ENCODE data around the gene LPIN2. TPM values are rescaled to one million over a fixed set of nuclear protein-coding genes. Genes with fewer than 3 reads are reported as not detected.
A peak's percentile ranks its signal among the peaks of the same experiment; 100 is the strongest.
"Not testable (repeated sequence)": the region's sequence is repeated elsewhere in the genome, so short reads cannot be mapped to it uniquely, and the experiment has no call there.

Gene LPIN2
- total RNA-seq, 1 donor from 2014 or later, result 26.1 TPM

GRCh38 chr18:3025544-3025943 is 12.6 kb upstream of the LPIN2 start:
- Mint-ChIP-seq H3K4me1 (ENCODE audit: unreplicated experiment) (peaks cover 15% of the 10 kb centered on the region), H3K4me3 (ENCODE audit: unreplicated experiment) (no peak overlapping the region), H3K36me3 (ENCODE audit: low read depth, unreplicated experiment) (no peaks in the 10 kb centered on the region), H3K27ac (ENCODE audit: unreplicated experiment) (no peak overlapping the region), H3K9me3 (ENCODE audit: unreplicated experiment) (no peaks in the 10 kb centered on the region), H3K27me3 (ENCODE audit: unreplicated experiment) (peaks cover 6% of the 10 kb centered on the region)
- TF ChIP-seq, protein P1, sequence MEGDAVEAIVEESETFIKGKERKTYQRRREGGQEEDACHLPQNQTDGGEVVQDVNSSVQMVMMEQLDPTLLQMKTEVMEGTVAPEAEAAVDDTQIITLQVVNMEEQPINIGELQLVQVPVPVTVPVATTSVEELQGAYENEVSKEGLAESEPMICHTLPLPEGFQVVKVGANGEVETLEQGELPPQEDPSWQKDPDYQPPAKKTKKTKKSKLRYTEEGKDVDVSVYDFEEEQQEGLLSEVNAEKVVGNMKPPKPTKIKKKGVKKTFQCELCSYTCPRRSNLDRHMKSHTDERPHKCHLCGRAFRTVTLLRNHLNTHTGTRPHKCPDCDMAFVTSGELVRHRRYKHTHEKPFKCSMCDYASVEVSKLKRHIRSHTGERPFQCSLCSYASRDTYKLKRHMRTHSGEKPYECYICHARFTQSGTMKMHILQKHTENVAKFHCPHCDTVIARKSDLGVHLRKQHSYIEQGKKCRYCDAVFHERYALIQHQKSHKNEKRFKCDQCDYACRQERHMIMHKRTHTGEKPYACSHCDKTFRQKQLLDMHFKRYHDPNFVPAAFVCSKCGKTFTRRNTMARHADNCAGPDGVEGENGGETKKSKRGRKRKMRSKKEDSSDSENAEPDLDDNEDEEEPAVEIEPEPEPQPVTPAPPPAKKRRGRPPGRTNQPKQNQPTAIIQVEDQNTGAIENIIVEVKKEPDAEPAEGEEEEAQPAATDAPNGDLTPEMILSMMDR (IDR thresholded peaks at IDR 0.05; ENCODE audit: unreplicated experiment), result no peak
- DNase-seq (ENCODE audit: low spot score), result no peak

GRCh38 chr18:3023603-3024002 is 10.7 kb upstream of the LPIN2 start:
- H3K9me3 Mint-ChIP-seq (ENCODE audit: unreplicated experiment); DNase-seq (ENCODE audit: low spot score); H3K4me3 Mint-ChIP-seq (ENCODE audit: unreplicated experiment); H3K36me3 Mint-ChIP-seq (ENCODE audit: low read depth, unreplicated experiment); H3K4me1 Mint-ChIP-seq (ENCODE audit: unreplicated experiment); H3K27ac Mint-ChIP-seq (ENCODE audit: unreplicated experiment); H3K27me3 Mint-ChIP-seq (ENCODE audit: unreplicated experiment): not testable (repeated sequence)

DNA sequence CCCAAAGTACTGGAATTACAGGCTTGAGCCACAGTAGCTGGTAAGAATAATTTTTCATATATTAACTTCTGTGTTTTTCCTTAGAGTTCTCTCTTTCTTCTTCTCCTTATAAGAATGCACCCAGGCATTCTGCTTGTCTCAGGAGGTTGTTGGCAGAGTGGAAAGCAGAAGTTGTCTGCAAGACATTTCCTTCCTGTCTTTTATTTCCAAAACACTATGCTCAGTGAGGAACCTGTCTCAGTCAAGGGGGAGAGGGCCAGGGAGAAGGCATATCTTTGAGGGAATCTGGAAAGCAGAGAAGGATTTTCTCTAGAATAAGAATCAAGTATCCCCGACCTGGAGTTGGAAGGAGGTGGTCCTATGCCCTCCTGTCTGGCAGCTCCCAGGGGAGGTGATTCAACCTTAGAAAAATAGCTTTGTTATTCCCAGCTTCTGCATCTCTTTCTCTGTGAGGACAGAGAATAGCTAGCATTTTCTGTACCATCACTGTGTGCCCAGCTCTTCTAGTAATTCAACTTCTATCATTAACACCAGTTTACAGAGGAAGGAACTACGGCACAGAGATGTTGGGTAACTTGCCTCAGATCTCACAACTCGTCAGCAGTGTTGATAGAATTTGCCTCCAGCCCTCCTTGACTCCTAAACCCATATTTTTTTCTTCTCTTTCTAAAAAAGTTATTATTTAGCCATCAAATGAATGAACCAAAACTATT is 3.8 kb upstream of the LPIN2 start:
- no peak for DNase-seq (ENCODE audit: low spot score)
- TF ChIP-seq, protein P1 (IDR thresholded peaks at IDR 0.05; ENCODE audit: unreplicated experiment), result no peak
- Mint-ChIP-seq H3K4me3 (ENCODE audit: unreplicated experiment) (no peak overlapping the region), H3K4me1 (ENCODE audit: unreplicated experiment) (peaks cover 41% of the 10 kb centered on the region), H3K27ac (ENCODE audit: unreplicated experiment) (peak overlapping the region; percentile 25), H3K9me3 (ENCODE audit: unreplicated experiment) (no peaks in the 10 kb centered on the region), H3K27me3 (ENCODE audit: unreplicated experiment) (peaks cover 5% of the 10 kb centered on the region), H3K36me3 (ENCODE audit: low read depth, unreplicated experiment) (peaks cover 6% of the 10 kb centered on the region)

DNA sequence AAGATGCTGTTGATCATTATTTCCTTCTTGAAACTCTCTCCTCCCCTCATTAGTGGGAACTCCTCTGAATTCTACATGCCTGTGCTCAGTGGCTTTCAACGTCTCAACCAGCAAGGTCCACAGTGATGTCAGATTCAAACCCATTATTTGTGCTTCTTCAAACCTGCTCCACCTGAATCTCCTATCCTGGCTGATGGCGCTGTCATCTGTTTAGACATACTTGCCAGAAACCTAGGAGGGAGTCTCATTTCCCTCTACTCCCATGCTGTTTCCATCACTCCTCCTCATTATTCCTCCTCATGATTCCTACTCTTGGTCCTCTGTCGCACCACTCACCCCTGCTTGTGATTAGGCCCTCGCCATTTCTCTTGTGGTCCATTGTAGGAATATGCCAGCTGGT is 2.9 kb upstream of the LPIN2 start:
- no peak for DNase-seq (ENCODE audit: low spot score)
- Mint-ChIP-seq H3K36me3 (ENCODE audit: low read depth, unreplicated experiment) (peaks cover 11% of the 10 kb centered on the region), H3K27me3 (ENCODE audit: unreplicated experiment) (peaks cover 6% of the 10 kb centered on the region), H3K4me3 (ENCODE audit: unreplicated experiment) (peak overlapping the region; percentile 72), H3K27ac (ENCODE audit: unreplicated experiment) (peak overlapping the region; percentile 89), H3K4me1 (ENCODE audit: unreplicated experiment) (peaks cover 44% of the 10 kb centered on the region), H3K9me3 (ENCODE audit: unreplicated experiment) (no peaks in the 10 kb centered on the region)
- TF ChIP-seq, protein P1 (IDR thresholded peaks at IDR 0.05; ENCODE audit: unreplicated experiment), result no peak

DNA sequence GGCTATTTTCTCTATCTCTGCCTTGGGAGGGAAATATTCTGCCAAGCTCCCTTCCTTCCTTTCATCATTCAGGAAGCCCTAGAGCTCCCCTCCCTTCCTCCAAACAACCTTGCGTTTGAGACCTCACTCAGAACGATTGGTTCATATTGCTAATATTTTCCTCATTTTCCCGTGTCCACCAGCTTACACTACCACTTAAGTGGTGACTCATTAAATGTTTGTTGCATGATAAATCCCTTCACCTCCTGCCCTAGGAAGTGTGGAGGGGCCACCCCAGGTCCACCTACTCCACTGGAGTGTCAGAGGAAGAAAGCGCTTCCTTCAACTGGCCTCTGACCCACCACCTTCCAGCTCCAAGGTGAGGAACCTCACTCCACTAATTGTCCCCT is 2.3 kb upstream of the LPIN2 start:
- DNase-seq (ENCODE audit: low spot score), result no peak
- Mint-ChIP-seq H3K27ac (ENCODE audit: unreplicated experiment) (peak overlapping the region; percentile 89), H3K9me3 (ENCODE audit: unreplicated experiment) (no peaks in the 10 kb centered on the region), H3K4me1 (ENCODE audit: unreplicated experiment) (peaks cover 46% of the 10 kb centered on the region), H3K27me3 (ENCODE audit: unreplicated experiment) (peaks cover 6% of the 10 kb centered on the region), H3K4me3 (ENCODE audit: unreplicated experiment) (peak overlapping the region; percentile 72), H3K36me3 (ENCODE audit: low read depth, unreplicated experiment) (peaks cover 11% of the 10 kb centered on the region)
- TF ChIP-seq, protein P1 (IDR thresholded peaks at IDR 0.05; ENCODE audit: unreplicated experiment), result no peak
